ENCODE data around the gene GARIN1A. TPM values are rescaled to one million over a fixed set of nuclear protein-coding genes. Genes with fewer than 3 reads are reported as not detected.

The GARIN1A gene
- total RNA-seq, 1 experiment from 2014 or later: 2.3 TPM

DNA sequence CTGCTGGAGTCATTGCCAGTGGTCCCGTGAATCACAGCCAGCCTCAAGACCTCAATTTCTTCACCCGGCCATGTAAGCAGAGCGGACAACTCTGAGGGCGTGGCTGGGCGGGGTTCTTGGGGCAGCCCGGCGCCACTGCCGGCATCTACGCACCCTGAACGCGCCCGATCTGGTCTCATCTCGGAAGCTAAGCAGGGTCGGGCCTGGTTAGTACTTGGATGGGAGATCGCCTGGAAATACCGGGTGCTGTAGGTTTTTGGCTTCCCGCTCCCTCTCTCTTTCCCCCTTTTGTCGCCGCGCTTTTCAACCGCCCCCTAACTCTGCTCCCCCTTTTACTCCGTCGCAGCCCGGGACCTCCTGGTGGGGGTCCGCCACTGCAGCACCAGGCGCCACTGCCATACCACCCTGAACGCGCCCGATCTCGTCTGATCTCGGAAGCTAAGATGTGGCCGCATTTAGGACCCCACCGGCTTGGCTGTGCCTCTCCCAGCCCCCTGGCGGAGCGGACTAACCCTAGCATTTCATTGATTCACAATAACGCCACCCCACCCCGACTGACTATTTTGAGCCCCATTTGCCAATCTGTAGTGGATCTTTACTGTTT lies 25.3 kb downstream of the GARIN1A start:
- CTCF ChIA-PET: interaction anchor here (0.6 kb wide), 2 partner anchors 49 to 56 kb away, joined by 3 read pairs; no protein-coding TSS in a partner anchor
- POLR2A ChIA-PET: no interaction called here
- no TSS peak for BruUV-seq (replicated peaks)
- H3K27me3 Mint-ChIP-seq (ENCODE audit: insufficient read depth, unreplicated experiment): peaks cover 12% of the 10 kb centered on the region
- no peaks in the 10 kb centered on the region for H3K9me3 Mint-ChIP-seq (ENCODE audit: unreplicated experiment)
- DNase-seq (ENCODE audit: unreplicated experiment): peak; percentile 75
- H3K4me1 Mint-ChIP-seq (ENCODE audit: insufficient read depth, unreplicated experiment): peaks cover 6% of the 10 kb centered on the region
- H3K27ac Mint-ChIP-seq (ENCODE audit: low read depth, unreplicated experiment): no peak overlapping the region
- no peaks in the 10 kb centered on the region for H3K36me3 Mint-ChIP-seq (ENCODE audit: insufficient read depth, unreplicated experiment)
- peak overlapping the region; percentile 70 for H3K4me3 Mint-ChIP-seq (ENCODE audit: unreplicated experiment)
- TF ChIP-seq, protein P1, sequence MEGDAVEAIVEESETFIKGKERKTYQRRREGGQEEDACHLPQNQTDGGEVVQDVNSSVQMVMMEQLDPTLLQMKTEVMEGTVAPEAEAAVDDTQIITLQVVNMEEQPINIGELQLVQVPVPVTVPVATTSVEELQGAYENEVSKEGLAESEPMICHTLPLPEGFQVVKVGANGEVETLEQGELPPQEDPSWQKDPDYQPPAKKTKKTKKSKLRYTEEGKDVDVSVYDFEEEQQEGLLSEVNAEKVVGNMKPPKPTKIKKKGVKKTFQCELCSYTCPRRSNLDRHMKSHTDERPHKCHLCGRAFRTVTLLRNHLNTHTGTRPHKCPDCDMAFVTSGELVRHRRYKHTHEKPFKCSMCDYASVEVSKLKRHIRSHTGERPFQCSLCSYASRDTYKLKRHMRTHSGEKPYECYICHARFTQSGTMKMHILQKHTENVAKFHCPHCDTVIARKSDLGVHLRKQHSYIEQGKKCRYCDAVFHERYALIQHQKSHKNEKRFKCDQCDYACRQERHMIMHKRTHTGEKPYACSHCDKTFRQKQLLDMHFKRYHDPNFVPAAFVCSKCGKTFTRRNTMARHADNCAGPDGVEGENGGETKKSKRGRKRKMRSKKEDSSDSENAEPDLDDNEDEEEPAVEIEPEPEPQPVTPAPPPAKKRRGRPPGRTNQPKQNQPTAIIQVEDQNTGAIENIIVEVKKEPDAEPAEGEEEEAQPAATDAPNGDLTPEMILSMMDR (IDR thresholded peaks at IDR 0.05; ENCODE audit: unreplicated experiment): no peak
- intact Hi-C loops (cut with micrococcal nuclease): loop anchor here (5.0 kb wide), 1 partner anchor 45 kb away; no protein-coding TSS in a partner anchor

DNA sequence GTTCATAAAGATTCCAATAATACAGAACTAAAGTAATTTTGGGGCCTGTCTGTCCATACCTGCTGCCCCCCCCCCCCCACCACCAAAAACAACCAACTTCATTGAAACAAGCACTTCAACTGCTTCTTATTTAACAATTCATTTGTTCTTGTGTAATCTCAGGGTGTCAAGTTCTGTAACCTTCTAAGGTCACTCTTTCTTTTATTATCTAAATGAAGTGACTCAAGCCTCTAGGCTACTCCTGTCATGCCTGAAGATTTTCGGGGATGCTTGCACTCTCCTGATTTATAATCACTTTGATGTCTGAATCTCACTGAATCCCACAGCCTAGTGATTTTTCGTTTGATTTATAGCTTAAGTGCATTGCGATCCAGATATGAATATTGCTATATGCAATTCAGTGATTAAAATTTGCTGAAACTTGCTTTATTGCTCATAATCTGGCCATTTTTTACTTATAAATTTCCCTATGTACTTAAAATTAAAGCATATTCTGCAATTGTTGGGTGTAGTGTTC lies 27.2 kb downstream of the GARIN1A start:
- Mint-ChIP-seq H3K27me3 (ENCODE audit: insufficient read depth, unreplicated experiment) (peaks cover 12% of the 10 kb centered on the region), H3K36me3 (ENCODE audit: insufficient read depth, unreplicated experiment) (no peaks in the 10 kb centered on the region), H3K9me3 (ENCODE audit: unreplicated experiment) (no peaks in the 10 kb centered on the region), H3K4me3 (ENCODE audit: unreplicated experiment) (no peak overlapping the region), H3K27ac (ENCODE audit: low read depth, unreplicated experiment) (no peak overlapping the region), H3K4me1 (ENCODE audit: insufficient read depth, unreplicated experiment) (peaks cover 6% of the 10 kb centered on the region)
- ChIA-PET CTCF (interaction anchor here (1.0 kb wide), 1 partner anchor 15 kb away, joined by 3 read pairs; a partner anchor contains a TSS), POLR2A (interaction anchor here (0.7 to 0.9 kb wide), 2 partner anchors 9 to 55 kb away, joined by 3 to 4 read pairs; no protein-coding TSS in a partner anchor)
- BruUV-seq (replicated peaks): no TSS peak
- intact Hi-C loops (cut with micrococcal nuclease): loop anchor here (5.0 kb wide), 1 partner anchor 43 kb away; no protein-coding TSS in a partner anchor
- DNase-seq (ENCODE audit: unreplicated experiment): no peak
- TF ChIP-seq, protein P1 (IDR thresholded peaks at IDR 0.05; ENCODE audit: unreplicated experiment): no peak

DNA sequence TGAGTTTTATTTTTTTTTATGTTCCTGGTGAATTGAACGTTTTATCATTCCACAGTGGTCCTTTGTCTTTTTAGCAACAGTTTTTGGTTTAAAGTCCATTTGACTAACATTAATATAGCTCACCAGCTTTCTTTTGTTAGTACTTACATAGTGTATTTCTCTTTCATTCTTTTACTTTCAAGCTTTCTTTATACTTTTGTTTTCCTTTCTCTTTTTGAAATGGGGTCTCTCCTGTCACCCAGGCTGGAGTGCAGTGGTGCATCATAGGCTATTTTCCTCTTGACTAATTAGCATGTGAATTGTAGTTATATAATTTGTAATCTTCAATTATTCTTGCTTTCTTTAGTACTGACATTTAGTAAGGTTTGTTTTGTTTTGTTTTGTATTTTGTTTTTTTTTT lies 27.8 kb downstream of the GARIN1A start:
- no peak for DNase-seq (ENCODE audit: unreplicated experiment)
- intact Hi-C loops (cut with micrococcal nuclease): loop anchor here (5.0 kb wide), 1 partner anchor 42 kb away; no protein-coding TSS in a partner anchor
- POLR2A ChIA-PET: interaction anchor here (0.9 kb wide), 1 partner anchor 9 kb away, joined by 4 read pairs; no protein-coding TSS in a partner anchor
- H3K4me1 Mint-ChIP-seq (ENCODE audit: insufficient read depth, unreplicated experiment): peaks cover 6% of the 10 kb centered on the region
- CTCF ChIA-PET: interaction anchor here (1.0 to 1.3 kb wide), 2 partner anchors 13 to 15 kb away, joined by 3 read pairs; a partner anchor contains a TSS
- no peaks in the 10 kb centered on the region for H3K9me3 Mint-ChIP-seq (ENCODE audit: unreplicated experiment)
- H3K27me3 Mint-ChIP-seq (ENCODE audit: insufficient read depth, unreplicated experiment): peaks cover 12% of the 10 kb centered on the region
- no peaks in the 10 kb centered on the region for H3K36me3 Mint-ChIP-seq (ENCODE audit: insufficient read depth, unreplicated experiment)
- TF ChIP-seq, protein P1 (IDR thresholded peaks at IDR 0.05; ENCODE audit: unreplicated experiment): no peak
- H3K4me3 Mint-ChIP-seq (ENCODE audit: unreplicated experiment): no peak overlapping the region
- no peak overlapping the region for H3K27ac Mint-ChIP-seq (ENCODE audit: low read depth, unreplicated experiment)
- BruUV-seq (replicated peaks): no TSS peak

DNA sequence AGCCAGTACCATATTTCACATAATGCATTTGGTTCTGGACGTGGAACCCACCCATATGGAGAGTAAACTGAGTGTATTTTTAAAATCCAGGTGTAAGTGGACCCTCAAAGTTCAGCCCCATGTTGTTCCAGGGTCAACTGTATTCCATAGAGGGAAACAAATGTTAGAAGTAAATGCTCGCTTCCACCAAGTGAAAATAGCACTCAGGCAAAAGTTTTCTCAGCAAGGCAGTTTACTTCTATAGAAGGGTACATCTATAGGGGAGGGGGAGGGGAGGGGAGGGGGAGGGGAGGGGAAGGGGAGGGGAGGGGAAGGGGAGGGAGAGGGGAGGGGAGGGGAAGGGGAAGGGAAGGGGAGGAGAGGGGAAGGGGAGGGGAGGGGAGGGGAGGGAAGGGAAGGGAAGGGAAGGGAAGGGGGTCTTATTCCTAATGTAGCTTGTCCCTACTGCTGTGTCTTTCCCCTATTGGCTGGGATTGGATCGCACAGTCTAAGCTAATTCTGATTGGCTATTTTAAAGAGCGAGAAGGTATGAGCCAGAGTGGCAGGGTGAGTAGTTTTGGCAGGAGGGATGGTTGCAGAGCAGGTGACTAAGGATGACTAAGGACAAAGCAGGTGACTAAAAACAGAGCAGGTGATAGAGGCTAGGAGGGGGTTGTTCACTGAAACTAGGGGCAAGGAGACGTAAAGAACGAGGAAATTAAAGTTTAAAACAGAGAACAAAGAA lies 29.1 kb downstream of the GARIN1A start:
- peaks cover 12% of the 10 kb centered on the region for H3K27me3 Mint-ChIP-seq (ENCODE audit: insufficient read depth, unreplicated experiment)
- ChIA-PET CTCF (interaction anchor here (0.6 to 1.3 kb wide), 2 partner anchors 11 to 12 kb away, joined by 3 read pairs; no protein-coding TSS in a partner anchor), POLR2A (no interaction called here)
- DNase-seq (ENCODE audit: unreplicated experiment): peak; percentile 25
- H3K36me3 Mint-ChIP-seq (ENCODE audit: insufficient read depth, unreplicated experiment): no peaks in the 10 kb centered on the region
- peaks cover 11% of the 10 kb centered on the region for H3K4me1 Mint-ChIP-seq (ENCODE audit: insufficient read depth, unreplicated experiment)
- H3K27ac Mint-ChIP-seq (ENCODE audit: low read depth, unreplicated experiment): no peak overlapping the region
- no peak overlapping the region for H3K4me3 Mint-ChIP-seq (ENCODE audit: unreplicated experiment)
- no peaks in the 10 kb centered on the region for H3K9me3 Mint-ChIP-seq (ENCODE audit: unreplicated experiment)
- TF ChIP-seq, protein P1 (IDR thresholded peaks at IDR 0.05; ENCODE audit: unreplicated experiment): no peak
- no TSS peak for BruUV-seq (replicated peaks)
- intact Hi-C loops (cut with micrococcal nuclease): no loop called here

Data from MCF 10A (cell line).